Stomach (tissue), 4 donors: ENCODE data around the gene CACNA2D4.

Source experiments
- CTCF ChIP-seq, 7 experiments: fragments of 450-650 bp in 4 of 7; fragments of 200-600 bp in 3 of 7; sonication (generic) in 3 of 7; IDR thresholded peaks; one replicate each; pipeline ENCODE4 v1.5.1; 2016 to 2019; ENCODE audit warnings: antibody characterized with exemption in 7 of 7, control low read depth in 2 of 7, mild to moderate bottlenecking in 1 of 7
- EP300 ChIP-seq: sonication (generic); formaldehyde crosslinking; IDR thresholded peaks from one replicate; pipeline ENCODE4 v1.6.1; 2017; ENCODE audit warnings: antibody characterized with exemption
- POLR2A ChIP-seq, 4 donors: fragments of 450-650 bp; IDR thresholded peaks; one replicate each; pipeline ENCODE4 v1.6.1; 2016; ENCODE audit warnings: antibody characterized with exemption in 4 of 4, control low read depth in 2 of 4, mild to moderate bottlenecking in 1 of 4, moderate library complexity in 1 of 4
- POLR2AphosphoS5 ChIP-seq, 3 donors: sonication (generic); formaldehyde crosslinking; IDR thresholded peaks; one replicate each; pipeline ENCODE4 v1.6.1; 2016; ENCODE audit warnings: antibody characterized with exemption in 3 of 3

DNA sequence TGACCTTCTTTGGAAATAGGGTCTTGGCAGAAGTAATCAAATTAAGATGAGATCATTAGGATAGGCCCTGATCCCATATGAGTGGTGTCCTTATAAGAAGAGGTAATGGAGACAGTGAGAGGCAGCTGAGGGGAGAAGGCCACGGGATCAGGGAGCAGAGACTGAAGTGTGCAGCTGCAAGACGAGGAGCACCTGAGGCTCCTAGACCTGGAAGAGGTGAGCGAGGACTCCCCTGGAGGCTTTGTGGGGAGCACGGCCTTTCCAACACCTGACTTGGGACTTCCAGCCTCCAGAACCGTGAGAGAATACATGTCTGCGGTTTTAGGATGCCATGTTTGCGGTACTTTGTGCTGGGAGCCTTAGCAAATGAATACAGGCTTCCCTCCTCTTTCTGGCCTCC, 60.6 kb downstream of the CACNA2D4 start:
- TF ChIP-seq CTCF (IDR thresholded peaks at IDR 0.05), result no peak
- no peak for TF ChIP-seq EP300
- no peak for TF ChIP-seq POLR2AphosphoS5 (IDR thresholded peaks at IDR 0.05)
- TF ChIP-seq POLR2A (IDR thresholded peaks at IDR 0.05), result no peak
